H1 (cell line): ENCODE measurements around the gene CEND1. TPM values are rescaled to one million over a fixed set of nuclear protein-coding genes. Genes with fewer than 3 reads are reported as not detected.

ENCODE experiments used
- ATF2 ChIP-seq: IDR thresholded peaks from 2 replicates; pipeline ENCODE4 v1.6.1; 2012; ENCODE audit warnings: low read length, inconsistent platforms
- BACH1 ChIP-seq: IDR thresholded peaks from 2 replicates; pipeline ENCODE4 v1.6.1; 2012; ENCODE audit warnings: low read length, improper control_type of control experiment
- BRCA1 ChIP-seq: IDR thresholded peaks from 2 replicates; pipeline ENCODE4 v1.6.1; 2012; ENCODE audit warnings: low read depth, low read length, improper control_type of control experiment
- CBX5 ChIP-seq: fragments of 300-800, 300-1000 bp; sonication (generic); IDR thresholded peaks from 2 replicates; pipeline ENCODE4 v1.7.1; 2016; ENCODE audit warnings: antibody characterized with exemption, low read length, low read depth
- CREB1 ChIP-seq: IDR thresholded peaks from 2 replicates; pipeline ENCODE4 v1.6.1; 2012; ENCODE audit warnings: inconsistent platforms
- FOSL1 ChIP-seq: IDR thresholded peaks from 2 replicates; pipeline ENCODE4 v1.6.1; 2011; ENCODE audit warnings: mild to moderate bottlenecking, low read depth, low read length, moderate library complexity; ENCODE audit not compliant: insufficient read depth
- GTF2F1 ChIP-seq: IDR thresholded peaks from 2 replicates; pipeline ENCODE4 v1.6.1; 2012; ENCODE audit warnings: low read depth, low read length, improper control_type of control experiment, borderline replicate concordance
- KDM1A ChIP-seq: fragments of 200-600, 300-600 bp; sonication (generic); IDR thresholded peaks from 2 replicates; pipeline ENCODE4 v1.7.1; 2016; ENCODE audit warnings: mild to moderate bottlenecking, low read length, borderline replicate concordance
- MAX ChIP-seq: IDR thresholded peaks from 2 replicates; pipeline ENCODE4 v1.6.1; 2012; ENCODE audit warnings: inconsistent platforms
- NANOG ChIP-seq: IDR thresholded peaks from 2 replicates; pipeline ENCODE4 v1.6.1; 2011; ENCODE audit warnings: low read length, low read depth, mild to moderate bottlenecking, inconsistent platforms; ENCODE audit not compliant: insufficient read depth, poor library complexity, severe bottlenecking
- PHF8 ChIP-seq: fragments of 200-600 bp; sonication (generic); conservative IDR thresholded peaks from 2 replicates; pipeline ENCODE4 v1.7.1; 2012; ENCODE audit warnings: low read depth, mild to moderate bottlenecking, inconsistent platforms, low read length, moderate library complexity
- POLR2A ChIP-seq, 2 experiments: IDR thresholded peaks; 1 replicate in 1 of 2; 2 replicates in 1 of 2; pipeline ENCODE4 v1.6.1; 2011; ENCODE audit warnings: low read depth in 2 of 2, low read length in 2 of 2, mild to moderate bottlenecking in 2 of 2; ENCODE audit errors: control extremely low read depth in 1 of 2
- POLR2AphosphoS5 ChIP-seq: IDR thresholded peaks from 2 replicates; pipeline ENCODE4 v1.6.1; 2011; ENCODE audit warnings: low read depth, low read length
- RBBP5 ChIP-seq: IDR thresholded peaks from 2 replicates; pipeline ENCODE4 v1.7.1; 2012; ENCODE audit warnings: low read depth, mild to moderate bottlenecking, inconsistent platforms, low read length, moderate library complexity, borderline replicate concordance
- RFX5 ChIP-seq: IDR thresholded peaks from 2 replicates; pipeline ENCODE4 v1.6.1; 2011; ENCODE audit warnings: low read depth, low read length, improper control_type of control experiment, borderline replicate concordance
- RNF2 ChIP-seq: fragments of 200-900, 300-1000 bp; sonication (generic); IDR thresholded peaks from 2 replicates; pipeline ENCODE4 v1.7.1; 2016; ENCODE audit warnings: borderline replicate concordance, low read depth, mild to moderate bottlenecking, antibody characterized with exemption, low read length; ENCODE audit not compliant: poor library complexity, severe bottlenecking; ENCODE audit errors: missing control alignments
- SAP30 ChIP-seq: fragments of 300-600 bp; sonication (generic); IDR thresholded peaks from 2 replicates; pipeline ENCODE4 v1.7.1; 2012; ENCODE audit warnings: low read length, moderate library complexity, mild to moderate bottlenecking, inconsistent platforms; ENCODE audit not compliant: insufficient read depth, insufficient replicate concordance
- SIX5 ChIP-seq: IDR thresholded peaks from 2 replicates; pipeline ENCODE4 v1.6.1; 2011; ENCODE audit warnings: mild to moderate bottlenecking, low read depth, low read length
- SP4 ChIP-seq: IDR thresholded peaks from 2 replicates; pipeline ENCODE4 v1.6.1; 2012; ENCODE audit warnings: low read length, inconsistent platforms
- TAF1 ChIP-seq: IDR thresholded peaks from 2 replicates; pipeline ENCODE4 v1.6.1; 2011; ENCODE audit warnings: mild to moderate bottlenecking, low read depth, low read length
- TEAD4 ChIP-seq: IDR thresholded peaks from 2 replicates; pipeline ENCODE4 v1.6.1; 2012; ENCODE audit warnings: low read depth, low read length, inconsistent platforms, mixed read lengths
- ZNF274 ChIP-seq: IDR thresholded peaks from 2 replicates; pipeline ENCODE4 v1.7.0; 2012; ENCODE audit warnings: low read length, borderline replicate concordance; ENCODE audit errors: extremely low read depth
- polyA plus RNA-seq, 7 experiments: library from polyadenylated mRNA; depleted of rRNA in 3 of 7; stranded (reverse) in 5 of 7; unstranded in 2 of 7; fragments of >200 nt in 5 of 7; fragments of 200-250 nt in 2 of 7; gene quantifications; 1 replicate in 5 of 7; 2 replicates in 1 of 7; 4 replicates in 1 of 7; pipeline versions ENCODE4 v1.2.1 to v1.2.3, GENCODE V29; 2011 to 2013; ENCODE audit warnings: missing spikeins in 2 of 7, mixed read lengths in 2 of 7
- total RNA-seq: library from RNA; stranded (reverse); fragmentation: NEBNext Ultra II Directional; extraction: Animal tissue kit (Norgen Biotek cat#: 25700); gene quantifications from 2 replicates; pipeline ENCODE4 v1.2.1, GENCODE V29; 2021

CEND1 gene
- total and polyA plus RNA-seq, 2 of the 8 experiments (the other 6 are each of a cell fraction or from before 2014, with no cell fraction given): 0.82 to 5.0 TPM

- TF ChIP-seq PHF8 (no peak), TAF1 (peak; percentile 52; the same call in 1 of the 2 replicates), SP4 (no peak), GTF2F1 (no peak), SIX5 (no peak), CREB1 (no peak), SAP30 (no peak), RNF2 (no peak), FOSL1 (no peak), NANOG (no peak), POLR2A (IDR thresholded peaks at IDR 0.05; ENCODE audit: control extremely low read depth in 1 of 2, low read depth in 2 of 2, low read length in 2 of 2) (peak in 1 of 2 experiments; percentile 53; a peak in 2 of 3 replicates), MAX (peak; percentile 58), ATF2 (no peak; the same call in 1 of the 2 replicates), ZNF274 (no peak), RBBP5 (no peak), BRCA1 (no peak), TEAD4 (no peak), BACH1 (no peak), KDM1A (no peak; the same call in 1 of the 2 replicates), POLR2AphosphoS5 (peak; percentile 48; the same call in 1 of the 2 replicates), CBX5 (no peak), RFX5 (no peak)
Measured at GRCh38 chr11:783581-784015, 6.3 kb downstream of the CEND1 start (continued).
